PC-3 (cell line): ENCODE measurements around the gene AGAP3. TPM values are rescaled to one million over a fixed set of nuclear protein-coding genes. Genes with fewer than 3 reads are reported as not detected.

ENCODE experiments used
- ATAC-seq: fragments of 200-7000 bp; cut with Tn5 transposase; 2 replicates; pipeline ENCODE4 v1.9.1; 2020; ENCODE audit warnings: mild to moderate bottlenecking, moderate library complexity
- BruUV-seq: library from RNA; stranded (reverse); fragments of 400-500 nt; replicated peaks from 2 replicates; lab custom pipeline; 2021; lab: Mats Ljungman, UMichigan
- CTCF ChIA-PET: fragments of 300-600 bp; sonication (Branson Sonifier 250); formaldehyde crosslinking; loops from one replicate; lab custom pipeline; 2022; ENCODE audit warnings: antibody characterized with exemption; lab: Charles Lee
- POLR2A ChIA-PET: fragments of 300-600 bp; sonication (Branson Sonifier 250); formaldehyde crosslinking; loops from one replicate; lab custom pipeline; 2022; ENCODE audit warnings: antibody characterized with exemption; ENCODE audit not compliant: unreplicated experiment; lab: Charles Lee
- DNase-seq: peaks from one replicate; pipeline ENCODE4 v3.0.0-alpha.2; 2015
- H2AFZ ChIP-seq: fragments of 300-600 bp; sonication (generic); 2 replicates; pipeline ENCODE4 v1.6.0; 2016; ENCODE audit warnings: antibody characterized with exemption, low read length
- H3F3A ChIP-seq: fragments of 300-600 bp; sonication (generic); one replicate; pipeline ENCODE4 v1.6.0; 2017; ENCODE audit warnings: antibody characterized with exemption, low read length, control low read depth, mild to moderate bottlenecking; ENCODE audit not compliant: unreplicated experiment
- H3K27ac ChIP-seq: fragments of 300-600 bp; sonication (generic); 2 replicates; pipeline ENCODE4 v1.5.1; 2016; ENCODE audit warnings: mild to moderate bottlenecking, low read length
- H3K27me3 ChIP-seq: fragments of 300-600 bp; sonication (generic); 2 replicates; pipeline ENCODE4 v1.6.1; 2016; ENCODE audit warnings: low read length, mixed read lengths
- H3K36me3 ChIP-seq: fragments of 300-600 bp; sonication (generic); 2 replicates; pipeline ENCODE4 v1.6.1; 2016; ENCODE audit warnings: low read depth, mixed run types, low read length, mixed read lengths
- H3K4me1 ChIP-seq: fragments of 300-600 bp; sonication (generic); 2 replicates; pipeline ENCODE4 v1.5.1; 2016; ENCODE audit warnings: low read length; ENCODE audit not compliant: insufficient read depth
- H3K4me2 ChIP-seq: fragments of 300-600 bp; sonication (generic); 2 replicates; pipeline ENCODE4 v1.6.0; 2016; ENCODE audit warnings: low read length
- H3K4me3 ChIP-seq: fragments of 300-600 bp; sonication (generic); 2 replicates; pipeline ENCODE4 v1.5.1; 2016; ENCODE audit warnings: mild to moderate bottlenecking, low read length, mixed read lengths
- H3K79me2 ChIP-seq: fragments of 300-600 bp; sonication (generic); 2 replicates; pipeline ENCODE4 v1.6.1; 2017; ENCODE audit warnings: low read length, mixed read lengths
- H3K9ac ChIP-seq: fragments of 300-600 bp; sonication (generic); 2 replicates; pipeline ENCODE4 v1.6.0; 2016; ENCODE audit warnings: mild to moderate bottlenecking, low read length
- H3K9me2 ChIP-seq: fragments of 300-600 bp; sonication (generic); replicated peaks from 2 replicates; pipeline ENCODE4 v1.6.1; 2016; ENCODE audit warnings: mixed run types, low read length, mixed read lengths
- H3K9me3 ChIP-seq: fragments of 300-600 bp; sonication (generic); 2 replicates; pipeline ENCODE4 v1.6.1; 2016; ENCODE audit warnings: low read length, mixed read lengths
- H4K20me1 ChIP-seq: fragments of 300-600 bp; sonication (generic); 2 replicates; pipeline ENCODE4 v1.6.1; 2016; ENCODE audit warnings: low read length, mixed read lengths
- EZH2 ChIP-seq: fragments of 300-600 bp; sonication (generic); IDR thresholded peaks from one replicate; pipeline ENCODE4 v1.6.1; 2017; ENCODE audit warnings: antibody characterized with exemption, mild to moderate bottlenecking, low read length; ENCODE audit not compliant: unreplicated experiment
- EZH2phosphoT487 ChIP-seq: fragments of 300-600 bp; sonication (generic); IDR thresholded peaks from 2 replicates; pipeline ENCODE4 v1.6.1; 2018; ENCODE audit warnings: mild to moderate bottlenecking, antibody characterized with exemption, low read length, borderline replicate concordance
- intact Hi-C: fragments of 100-400 bp; cut with micrococcal nuclease; formaldehyde crosslinking; loops from 2 replicates; pipeline ENCODE4 v1.9.0; 2023
- total RNA-seq: library from RNA; depleted of rRNA; stranded (reverse); fragments of >200 nt; gene quantifications from 2 replicates; pipeline ENCODE4 v1.2.3, GENCODE V29; 2014
- TF ChIP-seq, protein P1 (sequence below): fragments of 300-600 bp; sonication (generic); conservative IDR thresholded peaks from 2 replicates; pipeline ENCODE4 v1.5.1; 2017; ENCODE audit warnings: antibody characterized with exemption, low read depth, mild to moderate bottlenecking, low read length

The AGAP3 gene
- total RNA-seq, 1 experiment from 2014 or later = 53.5 TPM

DNA sequence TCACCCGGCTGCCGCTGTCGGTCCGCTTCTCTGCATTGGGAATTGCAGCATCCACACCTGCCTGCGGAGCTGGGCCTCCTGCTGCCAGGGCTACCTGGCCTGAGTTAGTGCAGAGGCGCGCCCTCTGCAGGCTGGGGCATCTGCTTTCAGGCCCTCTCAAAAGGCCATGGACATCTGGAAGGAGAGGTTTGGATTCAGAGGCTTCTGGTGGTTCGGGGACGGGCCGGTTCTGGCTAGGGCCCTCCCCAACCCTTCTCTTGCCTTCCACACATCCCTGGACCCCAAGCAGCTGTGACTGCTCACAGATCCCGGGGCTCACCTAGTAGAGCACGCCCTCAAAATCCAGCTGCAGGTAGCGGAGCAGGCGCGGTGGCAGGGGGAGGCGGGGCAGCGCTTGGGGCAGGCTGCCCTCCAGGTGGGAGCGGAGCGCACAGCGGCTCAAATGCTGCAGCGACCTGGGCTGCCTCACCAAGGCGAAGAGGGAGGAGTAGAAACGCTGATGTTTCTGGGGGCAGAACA lies 89.6 kb downstream of the AGAP3 start:
- H3K9me2 ChIP-seq = no peaks in the 10 kb centered on the region
- no peak for TF ChIP-seq EZH2
- TF ChIP-seq, protein P1, sequence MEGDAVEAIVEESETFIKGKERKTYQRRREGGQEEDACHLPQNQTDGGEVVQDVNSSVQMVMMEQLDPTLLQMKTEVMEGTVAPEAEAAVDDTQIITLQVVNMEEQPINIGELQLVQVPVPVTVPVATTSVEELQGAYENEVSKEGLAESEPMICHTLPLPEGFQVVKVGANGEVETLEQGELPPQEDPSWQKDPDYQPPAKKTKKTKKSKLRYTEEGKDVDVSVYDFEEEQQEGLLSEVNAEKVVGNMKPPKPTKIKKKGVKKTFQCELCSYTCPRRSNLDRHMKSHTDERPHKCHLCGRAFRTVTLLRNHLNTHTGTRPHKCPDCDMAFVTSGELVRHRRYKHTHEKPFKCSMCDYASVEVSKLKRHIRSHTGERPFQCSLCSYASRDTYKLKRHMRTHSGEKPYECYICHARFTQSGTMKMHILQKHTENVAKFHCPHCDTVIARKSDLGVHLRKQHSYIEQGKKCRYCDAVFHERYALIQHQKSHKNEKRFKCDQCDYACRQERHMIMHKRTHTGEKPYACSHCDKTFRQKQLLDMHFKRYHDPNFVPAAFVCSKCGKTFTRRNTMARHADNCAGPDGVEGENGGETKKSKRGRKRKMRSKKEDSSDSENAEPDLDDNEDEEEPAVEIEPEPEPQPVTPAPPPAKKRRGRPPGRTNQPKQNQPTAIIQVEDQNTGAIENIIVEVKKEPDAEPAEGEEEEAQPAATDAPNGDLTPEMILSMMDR = peak; percentile 56; the same call in 1 of the 2 replicates
- no peak for TF ChIP-seq EZH2phosphoT487
- no peaks in the 10 kb centered on the region for H4K20me1 ChIP-seq
- H3F3A ChIP-seq = no peaks in the 10 kb centered on the region
- no peak overlapping the region for H3K4me3 ChIP-seq
- H3K36me3 ChIP-seq = no peaks in the 10 kb centered on the region
- ATAC-seq (no peak), DNase-seq (peak; percentile 26)
- intact Hi-C loops = no loop called here
- H3K79me2 ChIP-seq = no peaks in the 10 kb centered on the region
- BruUV-seq = no TSS peak
- ChIA-PET CTCF (no interaction called here), POLR2A (no interaction called here)
- H2AFZ ChIP-seq = no peak overlapping the region
- H3K27me3 ChIP-seq = peaks cover 19% of the 10 kb centered on the region; the same call in 1 of the 2 replicates
- no peaks in the 10 kb centered on the region for H3K9me3 ChIP-seq
- H3K27ac ChIP-seq = no peak overlapping the region
- H3K4me2 ChIP-seq = no peak overlapping the region
- no peak overlapping the region for H3K9ac ChIP-seq
- H3K4me1 ChIP-seq = 0 out of 2 replicates have a peak, but pooled peaks cover 4% of the 10 kb centered on the region

DNA sequence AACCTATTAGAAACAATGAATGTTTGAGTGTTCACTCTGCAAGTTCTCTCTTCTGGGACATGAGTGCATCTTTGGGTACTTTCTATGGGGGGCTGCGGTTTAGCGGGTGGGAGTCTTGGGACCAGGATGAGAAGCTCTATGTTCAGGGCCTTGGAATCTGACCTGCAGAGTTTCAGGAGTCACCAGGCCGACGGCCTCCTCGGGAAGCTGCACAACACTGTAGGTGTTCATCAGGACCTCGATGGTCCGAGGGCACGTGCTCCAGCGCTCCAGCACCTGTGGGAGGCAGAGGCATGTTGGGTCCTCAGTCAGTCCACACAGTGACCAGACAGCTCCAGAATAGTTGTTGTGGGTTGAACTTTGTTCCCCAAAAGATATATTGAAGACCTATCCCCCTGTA lies 90.1 kb downstream of the AGAP3 start:
- H3K27ac ChIP-seq = no peak overlapping the region

More for the DNA sequence above, 90.1 kb downstream of the AGAP3 start:
- ChIA-PET CTCF (no interaction called here), POLR2A (interaction anchor here (0.6 kb wide), 1 partner anchor 76 kb away, joined by 3 read pairs; no protein-coding TSS in a partner anchor)
- H3K9me2 ChIP-seq = no peaks in the 10 kb centered on the region
- H3K4me3 ChIP-seq = no peak overlapping the region
- no peaks in the 10 kb centered on the region for H4K20me1 ChIP-seq
- TF ChIP-seq, protein P1 = no peak
- TF ChIP-seq EZH2phosphoT487 (no peak), EZH2 (no peak)
- H3K9ac ChIP-seq = no peak overlapping the region
- H3K4me1 ChIP-seq = 0 out of 2 replicates have a peak, but pooled peaks cover 4% of the 10 kb centered on the region
- H3K9me3 ChIP-seq = no peaks in the 10 kb centered on the region
- no TSS peak for BruUV-seq
- DNase-seq = no peak
- no peaks in the 10 kb centered on the region for H3K36me3 ChIP-seq
- no peaks in the 10 kb centered on the region for H3F3A ChIP-seq
- no peak overlapping the region for H3K4me2 ChIP-seq
- intact Hi-C loops = no loop called here
- H3K79me2 ChIP-seq = no peaks in the 10 kb centered on the region
- no peak for ATAC-seq
- H2AFZ ChIP-seq = no peak overlapping the region
- peaks cover 21% of the 10 kb centered on the region; the same call in 1 of the 2 replicates for H3K27me3 ChIP-seq
